ENCODE measurements around the gene SRP54.
"Not testable (repeated sequence)": the region's sequence is repeated elsewhere in the genome, so short reads cannot be mapped to it uniquely, and the experiment has no call there.

SRP54 gene

DNA sequence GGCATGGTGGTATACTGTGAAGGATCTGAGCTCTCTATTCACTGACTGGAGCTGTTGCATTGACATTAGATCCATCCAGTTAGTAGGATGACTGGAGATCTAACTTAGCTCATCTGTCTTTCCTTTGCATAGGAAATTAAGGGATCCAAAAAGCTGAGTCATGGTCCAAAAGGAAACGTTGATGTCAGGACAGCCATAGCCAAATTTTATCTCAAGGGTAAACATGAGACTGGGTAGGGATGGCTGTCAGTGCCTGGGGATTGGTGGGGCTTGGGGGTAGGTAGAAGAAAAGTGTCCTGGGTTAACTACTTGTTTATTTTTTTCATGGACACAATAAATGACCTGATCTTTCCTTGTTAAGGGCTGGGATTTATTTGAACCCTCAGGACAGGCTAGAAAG lies 67.9 kb downstream of the SRP54 start:
- DNase-seq: peak; percentile 68

- no peak for DNase-seq
These were observed 69.0 kb downstream of the SRP54 start for GRCh38 chr14:35051796-35052195.

- no peak for DNase-seq
These were observed 69.8 kb downstream of the SRP54 start for GRCh38 chr14:35052637-35053036.

GRCh38 chr14:35061113-35061791 lies 78.5 kb downstream of the SRP54 start:
- not testable (repeated sequence) for DNase-seq

DNA sequence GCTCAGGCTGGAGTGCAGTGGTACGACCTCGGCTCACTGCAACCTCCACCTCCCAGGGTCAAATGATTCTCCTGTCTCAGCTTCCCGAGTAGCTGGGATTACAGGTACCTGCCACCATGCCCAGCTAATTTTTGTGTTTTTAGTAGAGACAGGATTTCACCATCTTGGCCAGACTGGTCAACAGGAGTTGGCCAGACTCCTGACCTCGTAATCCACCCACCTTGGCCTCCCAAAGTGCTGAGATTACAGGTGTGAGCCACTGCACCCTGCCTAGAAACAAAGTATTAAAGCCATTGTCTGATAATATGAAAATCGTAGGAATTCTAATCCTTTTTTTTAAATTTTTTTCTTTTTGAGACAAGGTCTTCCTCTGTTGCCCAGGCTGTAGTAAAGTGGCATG lies 82.9 kb downstream of the SRP54 start:
- DNase-seq: not testable (repeated sequence)

GRCh38 chr14:35068238-35069012 lies 85.6 kb downstream of the SRP54 start:
- DNase-seq: no peak

- no peak for DNase-seq
These were observed 89.4 kb downstream of the SRP54 start for GRCh38 chr14:35072226-35072625.

DNA sequence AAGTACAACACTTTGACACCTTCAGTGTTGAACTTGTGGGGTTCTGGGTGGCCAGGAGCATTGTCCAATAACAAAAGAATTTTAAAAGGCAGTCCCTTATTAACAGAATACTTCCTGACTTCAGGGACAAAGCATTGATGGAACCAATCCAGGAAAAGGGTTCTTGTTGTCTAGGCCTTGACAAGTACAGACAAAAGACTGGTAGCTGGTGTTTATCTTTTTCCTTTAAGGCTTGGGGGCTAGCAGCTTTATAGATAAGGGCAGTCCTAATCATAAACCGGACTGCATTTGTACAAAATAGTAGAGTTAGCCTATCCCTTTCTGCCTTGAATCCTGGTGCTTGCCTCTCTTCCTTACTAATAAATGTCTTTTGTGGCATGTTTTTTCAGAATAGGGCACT lies 90.7 kb downstream of the SRP54 start:
- peak; percentile 70 for DNase-seq

- DNase-seq: no peak
These were observed 95.3 kb downstream of the SRP54 start for GRCh38 chr14:35078082-35078481.
